C4-2B (cell line): Measurements from ENCODE around the gene FZD1.

ENCODE experiments used
- CTCF ChIP-seq: fragments of 450-650 bp; conservative IDR thresholded peaks from 2 replicates; pipeline ENCODE4 v1.5.1; 2017; ENCODE audit warnings: mild to moderate bottlenecking
- ZFX ChIP-seq: fragments of 450-650 bp; IDR thresholded peaks from 2 replicates; pipeline ENCODE4 v1.6.1; 2017

- TF ChIP-seq CTCF (no peak), ZFX (no peak)
Measured at GRCh38 chr7:91307467-91307866, 43.2 kb downstream of the FZD1 start.
